ENCODE measurements around the gene LYZ.
"Not testable (repeated sequence)": the region's sequence is repeated elsewhere in the genome, so short reads cannot be mapped to it uniquely, and the experiment has no call there.

The LYZ gene

DNA sequence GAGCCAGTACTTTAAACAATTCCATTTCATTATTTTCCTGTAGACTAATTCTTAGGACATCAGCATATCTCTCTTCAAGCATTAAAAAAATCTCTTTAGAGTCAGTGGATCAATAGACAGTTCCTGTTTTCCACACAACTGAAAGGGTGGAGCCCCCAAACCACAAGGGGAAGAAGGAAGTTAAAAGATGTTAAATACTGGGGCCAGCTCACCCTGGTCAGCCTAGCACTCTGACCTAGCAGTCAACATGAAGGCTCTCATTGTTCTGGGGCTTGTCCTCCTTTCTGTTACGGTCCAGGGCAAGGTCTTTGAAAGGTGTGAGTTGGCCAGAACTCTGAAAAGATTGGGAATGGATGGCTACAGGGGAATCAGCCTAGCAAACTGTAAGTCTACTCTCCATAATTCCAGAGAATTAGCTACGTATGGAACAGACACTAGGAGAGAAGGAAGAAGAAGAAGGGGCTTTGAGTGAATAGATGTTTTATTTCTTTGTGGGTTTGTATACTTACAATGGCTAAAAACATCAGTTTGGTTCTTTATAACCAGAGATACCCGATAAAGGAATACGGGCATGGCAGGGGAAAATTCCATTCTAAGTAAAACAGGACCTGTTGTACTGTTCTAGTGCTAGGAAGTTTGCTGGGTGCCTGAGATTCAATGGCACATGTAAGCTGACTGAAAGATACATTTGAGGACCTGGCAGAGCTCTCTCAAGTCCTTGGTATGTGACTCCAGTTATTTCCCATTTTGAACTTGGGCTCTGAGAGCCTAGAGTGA, at the start of gene LYZ:
Gene LYZ (plus strand): TSS at position 220 of the 777 bp plus-strand sequence. CDS start 28 bp downstream, at position 248.
- no peak for DNase-seq

DNA sequence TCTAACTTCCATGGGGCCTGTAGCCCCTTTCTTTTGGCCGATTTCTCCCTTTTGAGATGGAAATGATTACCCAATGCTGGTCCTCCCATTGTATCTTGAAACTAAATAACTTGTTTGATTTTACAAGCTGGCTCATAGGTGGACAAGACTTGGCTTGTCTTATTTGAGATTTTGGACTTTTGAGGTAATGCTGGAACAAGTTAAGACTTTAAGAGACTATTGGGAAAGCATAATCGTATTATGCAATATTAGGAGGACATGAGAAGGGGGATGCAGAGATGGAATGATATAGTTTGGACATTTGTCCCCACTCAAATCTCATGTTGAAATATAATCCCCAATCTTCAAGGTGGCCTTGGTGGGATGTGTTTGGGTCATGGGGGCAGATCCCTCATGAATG, 49.2 kb upstream of the LYZ start:
- no peak for DNase-seq

DNA sequence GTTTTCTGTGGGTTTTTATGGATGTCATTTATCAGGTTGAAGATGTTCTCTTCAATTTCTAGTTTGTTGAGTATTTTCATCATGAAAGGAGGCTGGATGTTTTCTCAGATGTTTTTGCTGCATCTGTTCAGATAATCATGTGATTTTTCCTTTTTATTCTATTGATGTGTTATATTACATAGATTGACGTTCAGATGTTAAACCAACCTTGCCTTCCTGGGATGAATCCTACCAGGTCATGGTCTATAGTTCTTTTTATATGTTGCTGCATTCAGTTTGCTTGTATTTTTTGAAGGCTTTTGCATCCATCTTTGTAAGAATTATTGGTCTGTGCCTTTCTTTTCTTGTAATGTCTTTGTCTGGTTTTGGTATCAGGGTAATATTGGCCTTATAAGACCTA, 43.9 kb upstream of the LYZ start:
- no peak for DNase-seq

DNA sequence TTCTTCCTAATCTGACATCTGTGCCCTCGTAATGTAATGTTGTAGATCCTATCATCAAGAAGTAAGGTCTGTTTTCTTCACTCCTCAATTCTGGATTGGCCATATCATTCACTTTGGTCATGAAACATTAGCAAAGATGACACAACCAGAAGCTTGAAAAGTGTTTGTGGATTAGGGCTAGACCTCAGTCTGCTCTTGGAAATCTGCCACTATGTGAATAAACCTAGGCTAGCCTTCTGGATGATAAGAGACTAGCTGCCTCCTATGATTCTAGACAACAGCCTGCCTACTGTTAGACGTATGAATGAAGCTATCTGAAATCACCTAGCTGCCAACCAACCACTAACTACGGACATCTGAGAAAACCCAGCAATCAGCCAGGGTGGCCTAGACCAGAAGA, 38.7 kb upstream of the LYZ start:
- no peak for DNase-seq

DNA sequence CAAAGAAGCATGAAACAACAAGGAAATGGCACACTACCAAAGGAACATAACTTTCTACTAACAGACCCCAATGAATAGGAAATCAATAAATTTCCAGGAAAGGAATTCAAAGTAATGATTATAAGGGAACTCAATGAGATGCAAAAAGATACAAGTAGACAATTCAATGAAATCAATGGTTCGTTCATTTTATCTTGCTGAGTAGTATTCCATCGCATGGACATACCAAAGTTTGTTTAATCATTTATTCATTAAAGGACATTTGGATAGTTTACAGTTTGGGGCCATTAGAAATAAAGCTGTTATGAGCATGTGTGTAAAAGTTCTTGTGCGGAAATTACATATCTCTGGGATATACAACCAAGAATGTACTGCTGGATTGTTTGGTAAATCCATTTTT, 35.0 kb upstream of the LYZ start:
- DNase-seq: no peak

DNA sequence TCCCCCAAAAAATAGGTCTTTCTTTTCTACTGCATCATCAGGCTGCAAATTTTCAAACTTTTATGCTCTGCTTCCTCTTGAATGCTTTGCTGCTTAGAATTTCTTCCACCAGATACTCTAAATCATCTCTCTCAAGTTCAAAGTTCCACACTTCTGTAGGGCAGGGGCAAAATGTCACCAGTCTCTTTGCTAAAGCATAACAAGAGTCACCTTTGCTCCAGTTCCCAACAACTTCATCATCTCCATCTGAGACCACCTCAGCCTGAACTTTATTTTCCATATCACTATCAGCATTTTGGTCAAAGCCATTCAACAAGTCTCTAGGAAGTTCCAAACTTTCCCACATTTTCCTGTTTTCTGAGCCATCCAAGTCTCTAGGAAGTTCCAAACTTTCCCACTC, 31.4 kb upstream of the LYZ start:
- DNase-seq: not testable (repeated sequence)

DNA sequence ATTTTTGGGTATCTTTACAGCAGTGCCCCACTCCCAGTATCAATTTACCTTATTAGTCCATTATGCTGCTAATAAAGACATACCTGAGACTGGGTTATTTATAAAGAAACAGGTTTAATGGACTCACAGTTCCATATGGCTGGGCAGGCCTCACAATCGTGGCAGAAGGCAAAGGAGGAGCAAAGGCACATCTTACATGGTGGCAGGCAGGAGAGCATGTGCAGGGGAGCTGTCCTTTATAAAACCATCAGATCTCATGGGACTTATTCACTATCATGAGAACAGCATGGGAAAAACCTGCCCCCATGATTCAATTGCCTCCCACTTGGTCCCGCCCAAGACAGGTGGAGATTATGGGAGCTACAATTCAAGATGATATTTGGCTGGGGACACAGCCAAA, 30.9 kb upstream of the LYZ start:
- not testable (repeated sequence) for DNase-seq

DNA sequence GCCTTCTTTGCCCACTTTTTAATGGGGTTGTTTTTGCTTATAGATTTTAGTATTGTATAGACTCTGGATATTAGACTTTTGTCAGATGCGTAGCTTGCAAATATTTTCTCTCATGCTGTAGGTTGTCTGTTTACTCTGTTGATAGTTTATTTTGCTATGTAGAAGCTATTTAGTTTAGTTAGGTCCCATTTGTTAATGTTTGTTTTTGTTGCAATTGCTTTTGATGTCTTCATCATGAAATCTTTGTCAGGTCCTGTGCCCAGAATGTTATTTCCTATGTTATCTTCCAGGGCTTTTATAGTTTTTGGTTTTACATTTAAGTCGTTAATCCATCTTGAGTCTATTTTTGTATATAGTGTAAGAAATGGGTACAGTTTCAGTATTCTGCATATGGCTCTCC, 30.0 kb upstream of the LYZ start:
- DNase-seq: no peak

DNA sequence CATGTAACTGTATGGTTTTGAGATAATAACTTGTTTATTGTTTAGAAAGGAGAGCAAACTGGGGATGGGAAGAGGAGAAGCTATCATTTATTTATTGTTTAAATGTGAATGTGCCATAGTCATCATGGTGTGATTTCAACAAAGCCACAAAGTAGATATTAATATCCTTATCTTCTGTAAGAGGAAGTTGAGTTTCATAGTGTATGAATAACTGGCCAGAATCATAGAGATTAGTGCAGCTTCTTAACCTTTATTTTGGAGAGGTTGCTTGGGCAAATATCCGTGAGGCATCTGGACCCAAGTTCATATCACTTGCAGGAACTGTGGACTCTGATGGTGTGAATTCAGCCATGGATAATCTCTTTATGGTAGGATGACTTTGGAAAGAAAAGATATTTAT, 26.8 kb upstream of the LYZ start:
- no peak for DNase-seq

DNA sequence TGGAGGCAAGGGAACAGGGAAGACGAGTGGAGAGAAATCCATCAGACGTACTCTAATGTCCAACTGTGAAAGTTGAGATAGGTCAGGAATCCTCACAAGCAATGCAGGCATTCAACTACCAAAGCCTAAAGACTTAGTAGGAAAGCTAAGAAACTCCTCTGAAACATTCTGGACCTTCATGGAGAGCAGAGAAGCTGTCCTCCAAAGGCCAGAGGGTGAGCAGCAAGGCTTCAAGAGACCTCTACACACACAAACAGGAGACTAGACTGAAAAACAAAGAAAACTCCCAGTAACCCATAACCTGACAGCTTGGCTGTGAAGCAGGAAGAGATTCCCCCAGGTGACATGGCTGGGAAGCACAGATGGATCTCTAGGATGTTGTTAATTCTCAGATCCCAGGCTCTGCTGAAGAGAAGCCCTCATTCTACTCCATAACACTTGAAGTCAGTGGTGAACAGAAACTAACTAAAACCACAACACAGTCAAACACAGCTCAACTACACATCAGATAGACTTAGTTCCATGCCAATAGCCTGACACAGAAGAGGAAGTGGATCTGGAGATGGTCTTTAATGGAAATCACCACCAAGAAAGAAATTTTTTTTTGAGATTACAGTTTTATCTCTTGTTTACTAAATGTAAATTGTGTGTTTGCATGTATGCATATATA, 23.2 kb upstream of the LYZ start:
- DNase-seq: no peak

DNA sequence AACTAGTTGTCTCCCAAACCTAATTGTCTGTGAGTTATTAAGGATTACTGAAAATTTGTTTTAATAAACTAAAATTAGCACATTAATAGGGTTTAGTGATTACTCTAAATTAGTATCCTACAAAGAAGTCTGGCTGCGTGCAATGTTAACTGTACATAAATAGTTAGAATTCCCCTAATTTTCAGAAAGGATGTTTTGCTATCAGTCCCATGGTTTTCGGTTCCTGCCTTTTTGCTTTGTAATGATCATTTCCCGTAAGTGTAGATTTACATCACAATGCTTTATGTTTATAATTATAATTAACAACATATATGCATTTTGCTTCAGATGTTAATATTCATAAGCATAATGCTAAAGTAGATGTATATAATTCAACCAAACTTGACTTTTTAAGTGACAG, 19.8 kb upstream of the LYZ start:
- no peak for DNase-seq

DNA sequence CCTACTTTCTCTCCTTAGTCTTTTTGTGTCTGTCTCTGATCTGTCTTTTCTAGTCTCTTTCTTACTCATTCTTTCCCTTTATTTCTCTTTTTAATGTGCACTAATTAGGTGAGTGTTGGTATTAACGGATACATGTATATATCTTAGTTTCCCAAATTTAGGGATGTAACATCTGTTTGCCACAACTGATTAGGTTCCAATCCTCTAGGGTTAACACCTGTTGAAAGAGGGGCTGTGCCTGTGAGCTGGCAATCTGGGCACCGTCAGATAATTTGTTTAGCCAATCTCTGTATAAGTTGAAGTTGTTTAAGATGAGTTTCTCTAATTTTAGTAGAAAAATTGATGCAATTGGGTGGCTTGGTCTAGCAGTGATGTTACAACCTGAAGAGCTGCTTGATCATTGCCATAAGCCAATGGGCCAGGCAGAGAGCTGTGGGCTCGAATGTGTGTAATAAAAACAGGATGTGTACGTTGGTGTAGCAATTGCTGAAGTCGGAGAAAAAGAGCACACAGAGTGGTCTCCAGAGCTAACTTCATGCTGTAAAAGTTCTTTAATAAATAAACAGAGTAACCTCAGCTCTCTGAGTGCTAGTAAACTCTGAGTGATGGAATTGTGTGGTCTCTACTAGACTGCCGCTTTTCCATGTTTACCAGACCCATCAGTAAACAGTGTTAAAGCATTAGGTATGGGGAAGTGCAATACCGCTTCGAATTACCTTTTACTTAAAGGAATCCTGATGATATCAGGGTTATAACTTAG, 18.3 kb upstream of the LYZ start:
- no peak for DNase-seq

DNA sequence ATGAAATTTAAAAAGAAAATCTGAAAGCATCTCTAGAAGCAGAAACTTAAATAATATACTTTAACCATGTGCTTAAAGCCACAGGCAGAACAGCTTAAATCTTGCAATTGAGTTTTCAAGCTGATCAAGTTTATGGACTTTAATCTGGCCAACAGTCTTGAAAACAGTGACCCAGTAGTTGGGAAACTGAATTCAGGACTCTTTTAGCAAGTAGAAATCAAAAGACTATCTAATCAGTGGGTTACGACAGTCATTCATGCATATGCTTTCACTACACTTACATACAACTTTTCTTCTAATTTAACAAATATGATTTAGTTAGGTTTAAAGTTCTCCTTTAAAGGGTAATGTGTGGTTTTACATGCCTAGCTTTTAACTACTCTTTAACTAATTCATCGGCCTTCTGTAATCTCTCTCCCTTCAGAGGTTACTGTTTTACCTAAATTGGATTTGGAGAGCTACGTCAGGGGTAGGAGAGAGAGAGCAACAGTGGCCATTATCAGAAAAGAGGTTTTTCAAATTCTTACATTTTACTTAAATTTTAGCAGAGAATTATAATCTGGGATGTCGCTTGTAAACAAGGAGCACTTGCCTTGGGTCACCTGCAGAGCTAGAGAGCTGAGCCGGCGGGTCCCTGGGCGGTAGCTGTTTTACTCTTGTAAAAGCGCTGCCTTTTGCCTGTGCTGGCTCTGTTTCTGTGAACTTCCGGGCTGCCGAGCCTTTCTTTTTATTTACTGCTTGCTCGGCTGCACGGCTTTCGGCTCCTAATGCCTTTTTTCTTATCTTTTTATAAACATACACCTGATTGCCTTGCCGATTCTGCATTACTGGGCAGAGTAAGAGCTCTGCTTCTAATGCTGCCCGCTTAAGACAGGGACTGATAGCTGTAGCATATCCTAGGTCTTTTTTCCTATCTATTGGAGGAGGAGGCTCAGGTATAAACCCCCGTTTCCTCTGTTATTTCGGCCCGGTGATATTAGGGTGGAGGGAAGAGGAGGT, 17.4 kb upstream of the LYZ start:
- DNase-seq: peak; percentile 58

DNA sequence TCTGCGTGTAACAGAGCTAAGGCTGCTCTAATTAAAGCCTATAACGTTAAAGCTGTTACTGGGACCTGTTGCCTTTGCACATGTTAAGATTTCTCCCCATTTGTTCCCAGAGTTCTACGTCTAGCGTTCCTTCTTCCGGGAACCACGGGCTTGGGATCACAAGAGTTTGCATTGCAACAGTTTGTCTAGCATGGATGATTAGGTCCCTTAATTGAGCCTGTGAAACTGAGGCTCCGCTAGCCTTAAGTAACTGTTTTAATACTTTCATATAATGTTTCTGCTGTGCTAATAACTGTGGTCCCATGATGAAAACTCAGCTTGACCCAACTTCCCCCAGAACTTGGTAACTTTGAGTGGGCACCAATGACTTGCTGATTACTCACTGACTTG, 16.7 kb upstream of the LYZ start:
- DNase-seq: no peak

DNA sequence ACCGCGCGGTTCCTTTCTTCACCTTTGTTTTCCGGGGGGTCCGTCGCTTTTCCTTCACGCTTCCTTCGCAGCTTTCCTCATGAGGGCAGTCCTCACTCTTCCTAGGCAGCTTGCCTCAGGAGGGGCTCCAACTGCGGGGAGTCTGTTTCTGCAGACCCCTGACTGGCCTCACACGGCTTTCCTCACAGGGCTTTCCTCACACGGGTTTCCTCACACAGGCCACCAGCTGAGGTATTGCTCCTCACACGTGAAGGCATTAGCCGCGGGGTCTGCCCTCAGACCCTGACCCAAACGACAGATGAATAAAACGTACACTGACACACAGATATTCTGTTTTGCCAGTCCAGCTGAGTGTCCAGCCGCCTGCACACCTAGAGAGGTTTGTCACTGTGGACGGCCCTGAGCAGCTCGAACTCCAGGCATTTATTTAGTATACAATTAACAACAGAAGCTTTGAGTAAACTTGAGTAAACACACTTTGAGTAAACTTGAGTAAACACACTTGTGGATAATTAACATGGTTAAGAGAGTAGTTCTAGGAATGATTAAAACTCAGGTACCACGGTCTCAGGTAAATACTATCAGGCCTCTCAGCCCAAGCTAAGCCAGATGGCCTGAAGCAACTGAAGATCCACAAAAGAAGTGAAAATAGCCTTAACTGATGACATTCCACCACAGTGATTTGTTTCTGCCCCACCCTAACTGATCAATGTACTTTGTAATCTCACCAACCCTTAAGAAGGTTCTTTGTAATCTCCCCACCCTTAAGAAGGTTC, 16.1 kb upstream of the LYZ start:
- DNase-seq: no peak

DNA sequence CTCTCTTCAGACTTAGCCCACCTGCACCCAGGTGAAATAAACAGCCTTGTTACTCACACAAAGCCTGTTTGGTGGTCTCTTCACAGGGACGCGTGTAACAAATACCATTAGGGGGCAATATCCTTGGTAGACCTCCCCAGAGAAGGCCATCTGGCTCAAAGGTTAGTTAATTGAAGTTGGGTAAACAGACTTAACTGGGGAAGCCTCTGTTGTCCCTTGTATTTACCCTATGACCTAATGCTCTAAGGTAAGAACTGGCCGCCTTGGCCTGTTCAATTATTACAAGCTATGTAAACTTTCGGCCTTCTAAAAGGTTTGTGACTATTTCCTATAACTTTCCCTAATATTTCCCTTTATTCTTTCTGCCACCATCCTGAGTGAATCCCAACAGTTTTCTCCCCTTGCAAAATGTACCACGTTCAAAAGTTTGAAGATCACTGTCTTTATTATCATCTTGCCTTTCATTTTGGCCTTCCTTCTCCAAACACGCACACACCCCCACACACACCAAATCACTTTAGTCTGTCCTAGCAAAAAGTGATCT, 15.3 kb upstream of the LYZ start:
- DNase-seq: no peak

DNA sequence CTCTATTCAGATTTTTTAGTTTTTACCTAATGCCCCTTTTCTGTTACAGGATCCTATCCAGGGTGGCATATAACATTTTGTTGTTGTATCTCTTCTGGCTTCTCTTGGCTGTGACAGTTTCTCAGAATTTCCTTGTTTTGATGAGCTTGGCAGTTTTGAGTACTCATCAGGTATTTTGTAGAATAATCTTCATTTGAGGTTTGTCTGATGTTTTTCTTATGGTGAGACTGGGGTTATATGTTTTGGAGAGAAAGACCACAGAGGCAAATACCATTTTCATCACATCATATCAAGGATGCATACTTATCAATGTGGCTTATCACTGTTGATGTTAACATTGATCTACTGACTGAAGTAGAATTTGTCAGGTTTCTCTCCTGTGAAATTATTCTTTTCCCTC, 14.0 kb upstream of the LYZ start:
- DNase-seq: no peak

DNA sequence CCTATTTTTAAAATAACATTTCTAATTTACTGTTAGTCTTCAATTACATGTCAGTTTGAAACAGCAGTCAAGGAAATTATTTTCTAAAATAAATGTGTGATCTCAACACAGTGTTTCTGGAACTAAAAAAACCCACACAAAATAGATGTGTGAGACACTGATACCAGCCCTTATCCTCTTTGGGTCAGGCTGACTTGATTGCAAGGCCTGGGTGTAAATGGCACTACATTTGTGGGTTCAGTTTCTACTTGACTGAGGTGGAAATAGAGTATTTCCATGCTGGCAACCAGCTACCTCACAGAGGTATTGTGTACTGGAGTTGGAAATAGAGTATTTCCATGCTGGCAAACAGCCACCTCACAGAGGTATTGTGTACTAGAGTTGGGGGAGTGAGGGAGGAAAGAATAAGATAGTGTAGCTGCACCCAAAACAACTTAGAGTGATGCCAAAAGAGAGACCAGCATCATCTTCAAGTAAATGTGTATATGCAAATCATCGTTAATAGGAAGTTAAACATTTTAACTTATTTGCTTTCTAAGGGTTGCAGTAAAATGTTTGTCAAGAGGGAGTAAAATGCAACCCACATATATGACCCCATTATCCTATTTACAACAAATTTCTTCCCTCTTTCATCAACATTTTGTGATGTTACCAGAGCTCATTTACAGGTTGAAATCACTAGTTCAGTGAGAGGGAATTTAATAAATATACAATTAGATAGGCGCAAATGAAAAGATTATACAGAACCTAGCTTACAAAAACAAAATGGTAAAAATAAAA, 10.7 kb upstream of the LYZ start:
- no peak for DNase-seq

DNA sequence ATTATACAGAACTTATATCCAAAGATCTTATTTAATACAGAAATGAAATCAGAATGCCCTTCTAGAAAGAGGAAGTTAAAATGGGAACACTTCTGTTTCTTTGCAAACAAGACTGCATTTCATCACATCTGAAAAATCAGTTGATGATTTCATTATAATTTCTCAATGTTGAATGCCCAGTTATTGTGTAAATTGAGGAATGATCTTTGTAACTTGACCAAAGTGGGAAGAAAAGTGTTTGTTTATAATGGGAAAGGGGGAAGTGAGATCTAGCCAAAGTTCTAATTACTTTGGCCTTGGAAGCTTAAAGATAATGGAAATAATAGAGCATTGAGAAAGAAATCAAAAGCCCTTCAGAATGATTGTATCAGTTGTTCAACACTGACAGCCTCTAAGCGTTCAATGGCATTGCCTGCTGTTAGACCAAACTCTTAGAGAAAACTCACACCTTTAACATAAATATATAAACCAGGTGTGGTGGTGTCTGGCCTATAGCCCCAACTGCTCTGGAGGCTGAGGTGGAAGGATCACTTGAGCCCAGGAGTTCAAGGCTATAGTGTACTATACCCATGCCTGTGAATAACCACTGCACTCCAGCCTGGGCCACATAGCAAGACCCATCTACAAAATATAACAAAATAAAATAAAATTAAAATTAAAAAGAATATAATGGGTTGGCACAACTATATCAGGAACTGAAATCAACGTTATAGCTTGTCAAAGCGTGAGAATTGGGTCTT, 9.9 kb upstream of the LYZ start:
- DNase-seq: no peak

DNA sequence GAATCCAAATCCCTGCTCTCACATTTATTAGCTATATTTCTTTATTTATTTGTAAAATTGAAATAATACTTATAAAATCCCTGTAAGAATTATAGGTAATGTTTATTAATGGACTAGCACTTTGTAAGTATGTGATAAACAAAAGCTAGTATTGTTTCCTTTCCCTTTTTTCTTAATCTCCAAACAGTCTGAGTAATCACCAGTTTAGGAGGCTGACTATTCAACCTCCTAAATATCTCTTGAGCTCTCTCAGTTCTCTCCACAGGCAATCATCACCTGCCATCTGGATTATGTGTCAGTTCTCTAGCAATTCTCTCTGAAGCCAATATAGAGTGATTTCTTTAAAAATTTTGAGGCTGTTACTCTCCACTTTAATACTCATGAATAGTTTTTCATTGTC, 9.2 kb upstream of the LYZ start:
- no peak for DNase-seq
